ENCODE measurements around the gene SMIM10. TPM values are rescaled to one million over a fixed set of nuclear protein-coding genes. Genes with fewer than 3 reads are reported as not detected.

Gene SMIM10
- total and polyA plus RNA-seq, 12 donors = 3.7 to 15.0 (median 6.5) TPM

DNA sequence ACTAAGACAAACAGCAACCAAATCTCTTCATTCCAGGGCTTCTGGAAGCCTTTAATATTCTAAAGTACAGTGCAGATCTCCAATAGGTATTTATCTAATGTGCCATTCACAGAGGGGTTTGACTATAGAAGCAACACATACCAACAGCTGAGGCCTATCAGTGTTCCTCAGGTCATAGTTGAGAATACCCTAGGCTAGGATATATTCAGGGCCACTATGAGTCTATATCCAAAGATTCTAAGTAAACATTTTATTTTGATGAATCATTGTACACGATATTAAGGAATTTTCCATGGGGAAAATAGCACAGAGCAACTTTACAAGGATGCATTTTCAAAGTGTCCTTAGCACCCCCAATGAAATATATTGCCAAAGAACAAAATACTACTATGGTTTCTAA is 9.7 kb downstream of the SMIM10 start:
- WGBS, 2 donors = 51 to 78% methylated on average over 1 of the region's 1 CpG
- no peaks in the 10 kb centered on the region for H3K9me3 ChIP-seq
- H3K4me1 ChIP-seq = peaks cover 0 to 21% (median 4%) of the 10 kb centered on the region in 9 donors
- H3K27me3 ChIP-seq = peaks cover 0 to 13% (median 0%) of the 10 kb centered on the region in 7 donors
- DNase-seq (no peak), ATAC-seq (no peak)
- peak overlapping the region in 1 of 10 donors; percentile 10 for H3K27ac ChIP-seq
- no peaks in the 10 kb centered on the region for H3K36me3 ChIP-seq
- H3K4me3 ChIP-seq = no peak overlapping the region
- intact Hi-C loops (cut with DNase I) = loop anchor here in 3 of 10 donors (5.0 kb wide), 1 partner anchor 33 kb away; no protein-coding TSS in a partner anchor
- TF ChIP-seq, protein P1, sequence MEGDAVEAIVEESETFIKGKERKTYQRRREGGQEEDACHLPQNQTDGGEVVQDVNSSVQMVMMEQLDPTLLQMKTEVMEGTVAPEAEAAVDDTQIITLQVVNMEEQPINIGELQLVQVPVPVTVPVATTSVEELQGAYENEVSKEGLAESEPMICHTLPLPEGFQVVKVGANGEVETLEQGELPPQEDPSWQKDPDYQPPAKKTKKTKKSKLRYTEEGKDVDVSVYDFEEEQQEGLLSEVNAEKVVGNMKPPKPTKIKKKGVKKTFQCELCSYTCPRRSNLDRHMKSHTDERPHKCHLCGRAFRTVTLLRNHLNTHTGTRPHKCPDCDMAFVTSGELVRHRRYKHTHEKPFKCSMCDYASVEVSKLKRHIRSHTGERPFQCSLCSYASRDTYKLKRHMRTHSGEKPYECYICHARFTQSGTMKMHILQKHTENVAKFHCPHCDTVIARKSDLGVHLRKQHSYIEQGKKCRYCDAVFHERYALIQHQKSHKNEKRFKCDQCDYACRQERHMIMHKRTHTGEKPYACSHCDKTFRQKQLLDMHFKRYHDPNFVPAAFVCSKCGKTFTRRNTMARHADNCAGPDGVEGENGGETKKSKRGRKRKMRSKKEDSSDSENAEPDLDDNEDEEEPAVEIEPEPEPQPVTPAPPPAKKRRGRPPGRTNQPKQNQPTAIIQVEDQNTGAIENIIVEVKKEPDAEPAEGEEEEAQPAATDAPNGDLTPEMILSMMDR (IDR thresholded peaks at IDR 0.05) = no peak

DNA sequence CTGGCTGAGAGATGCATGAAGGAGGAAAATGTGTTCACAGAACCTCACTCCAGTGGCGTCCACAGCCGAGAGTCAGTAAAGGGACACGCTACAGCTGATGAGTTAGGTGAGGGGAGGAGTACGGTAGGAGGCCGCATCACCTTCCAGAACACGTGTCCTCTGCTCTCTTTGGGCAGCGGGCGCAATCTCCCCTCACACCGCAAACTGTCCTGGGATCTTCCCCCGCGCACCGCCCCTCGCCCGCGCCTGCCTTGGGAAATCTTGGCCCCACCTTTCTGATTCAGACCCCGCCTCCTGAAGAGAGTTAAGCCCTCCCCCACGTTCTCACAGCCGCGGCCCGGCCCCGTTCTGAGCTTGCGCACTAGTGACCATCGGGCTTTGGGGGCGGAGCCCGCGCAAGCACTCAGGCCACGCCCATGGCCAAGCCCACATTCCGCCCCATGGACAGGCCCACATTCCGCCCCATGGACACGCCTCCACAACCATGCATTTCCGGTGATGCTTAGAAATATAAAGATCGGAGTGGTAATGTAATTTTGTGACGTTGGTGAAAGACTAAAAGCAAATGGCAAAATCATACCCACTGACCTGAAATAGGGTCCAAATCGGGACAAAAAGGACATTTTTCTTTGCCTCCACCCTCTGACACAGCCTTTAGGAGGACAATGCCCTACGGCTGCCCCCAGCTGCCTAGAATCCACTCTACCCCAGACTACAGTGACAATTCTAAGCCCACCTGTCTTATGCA is 13.3 kb downstream of the SMIM10 start:
- Histone ChIP-seq H3K4me3 (peak overlapping the region; percentile 28 to 56 (median 50)), H3K27ac (peak overlapping the region in 4 of 10 donors; percentile 29 to 50 (median 44)), H3K4me1 (peaks cover 0 to 11% (median 0%) of the 10 kb centered on the region in 9 donors), H3K36me3 (no peaks in the 10 kb centered on the region), H3K9me3 (no peaks in the 10 kb centered on the region), H3K27me3 (peaks cover 0 to 22% (median 0%) of the 10 kb centered on the region in 7 donors)
- DNase-seq (peak; percentile 88 to 89), ATAC-seq (peak; percentile 98 to 100 (median 99))
- 0% methylated on average over 33 to 35 of the region's 35 CpGs for WGBS, 2 donors
- TF ChIP-seq, protein P1 (IDR thresholded peaks at IDR 0.05) = no peak
- intact Hi-C loops (cut with DNase I) = loop anchor here in 3 of 10 donors (5.0 kb wide), 1 partner anchor 37 kb away; no protein-coding TSS in a partner anchor

GRCh38 chrX:135006187-135006586 is 15.4 kb downstream of the SMIM10 start:
- no peak for DNase-seq
- intact Hi-C loops (cut with DNase I) = no loop called here
- no peak for ATAC-seq
- Histone ChIP-seq H3K4me1 (peaks cover 0 to 7% (median 0%) of the 10 kb centered on the region in 9 donors), H3K4me3 (no peak overlapping the region), H3K36me3 (no peaks in the 10 kb centered on the region), H3K27me3 (peaks cover 0 to 30% (median 0%) of the 10 kb centered on the region in 7 donors), H3K27ac (no peak overlapping the region), H3K9me3 (no peaks in the 10 kb centered on the region)
- 91 to 95% methylated on average over 4 of the region's 4 CpGs for WGBS, 2 donors
- TF ChIP-seq, protein P1 (IDR thresholded peaks at IDR 0.05) = no peak

DNA sequence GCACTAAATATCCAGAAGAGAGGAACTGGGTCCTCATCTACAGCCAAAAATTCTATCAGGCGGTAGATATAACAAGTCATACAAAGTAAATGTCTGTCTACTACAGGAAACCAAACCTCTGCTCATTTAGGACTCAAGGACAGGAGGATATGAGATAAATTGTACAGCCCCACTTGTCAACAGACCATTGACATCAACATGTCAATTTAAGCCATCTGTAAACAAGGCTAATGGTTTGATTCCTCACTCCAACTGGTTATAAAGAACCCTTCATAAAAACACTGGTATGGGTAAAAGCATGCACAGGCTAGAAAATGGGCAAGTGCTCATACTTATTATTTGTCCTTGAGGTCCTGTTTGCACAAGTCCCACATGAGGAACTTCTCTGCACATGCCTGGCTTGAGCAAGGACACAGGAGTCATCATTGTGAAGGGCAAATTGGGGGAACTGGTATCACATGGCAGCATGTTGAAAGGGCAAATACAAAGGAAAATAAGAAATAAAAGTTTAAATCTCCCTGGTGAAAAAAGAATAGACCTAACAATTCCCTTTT is 18.3 kb downstream of the SMIM10 start:
- ATAC-seq (no peak), DNase-seq (no peak)
- Histone ChIP-seq H3K9me3 (no peaks in the 10 kb centered on the region), H3K27me3 (peaks cover 0 to 30% (median 0%) of the 10 kb centered on the region in 7 donors), H3K4me3 (no peak overlapping the region), H3K4me1 (peaks cover 0 to 3% (median 0%) of the 10 kb centered on the region in 9 donors), H3K36me3 (no peaks in the 10 kb centered on the region), H3K27ac (no peak overlapping the region)
- intact Hi-C loops (cut with DNase I) = no loop called here
- TF ChIP-seq, protein P1 (IDR thresholded peaks at IDR 0.05) = no peak
- WGBS, 2 donors = 94 to 95% methylated on average over 1 of the region's 1 CpG

Measured in heart right ventricle (tissue), 16 donors.